ENCODE measurements around the gene NCBP2L.

DNA sequence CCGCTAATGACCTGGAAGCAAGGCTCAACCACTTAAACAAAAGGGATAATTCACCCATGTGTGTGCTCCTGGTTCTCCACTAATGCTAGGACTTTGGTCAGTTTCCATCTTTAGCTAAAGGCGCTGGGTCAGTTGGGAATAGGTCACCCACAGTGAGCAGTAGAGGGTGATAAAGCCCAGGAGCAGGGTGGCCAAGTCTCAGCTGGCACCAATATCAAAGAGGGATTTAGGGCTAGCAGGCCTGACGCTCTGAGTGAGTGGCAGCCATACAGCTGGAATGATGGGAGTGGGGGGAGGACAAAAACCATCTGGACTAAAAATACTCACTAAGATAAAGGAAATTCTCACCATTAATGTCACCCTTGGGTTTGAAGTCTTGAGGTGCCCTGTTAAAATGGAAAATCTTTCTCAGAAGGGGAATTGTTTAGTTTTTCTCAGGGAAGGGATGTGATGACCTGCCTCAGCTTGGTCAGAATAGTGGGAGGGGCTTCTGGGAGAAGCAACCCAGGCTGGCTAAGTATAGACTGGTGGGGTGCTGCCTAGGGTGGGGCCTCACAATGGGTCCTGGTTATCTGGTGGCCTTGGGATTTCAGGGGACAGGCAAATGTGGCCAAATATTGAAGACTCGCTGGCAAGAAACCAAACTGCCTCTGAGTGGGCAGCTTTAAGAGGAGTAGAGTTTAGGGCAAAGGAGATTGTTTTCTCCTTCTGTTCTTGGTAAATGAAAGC lies 49.0 kb upstream of the NCBP2L start:
- TF ChIP-seq, protein P1, sequence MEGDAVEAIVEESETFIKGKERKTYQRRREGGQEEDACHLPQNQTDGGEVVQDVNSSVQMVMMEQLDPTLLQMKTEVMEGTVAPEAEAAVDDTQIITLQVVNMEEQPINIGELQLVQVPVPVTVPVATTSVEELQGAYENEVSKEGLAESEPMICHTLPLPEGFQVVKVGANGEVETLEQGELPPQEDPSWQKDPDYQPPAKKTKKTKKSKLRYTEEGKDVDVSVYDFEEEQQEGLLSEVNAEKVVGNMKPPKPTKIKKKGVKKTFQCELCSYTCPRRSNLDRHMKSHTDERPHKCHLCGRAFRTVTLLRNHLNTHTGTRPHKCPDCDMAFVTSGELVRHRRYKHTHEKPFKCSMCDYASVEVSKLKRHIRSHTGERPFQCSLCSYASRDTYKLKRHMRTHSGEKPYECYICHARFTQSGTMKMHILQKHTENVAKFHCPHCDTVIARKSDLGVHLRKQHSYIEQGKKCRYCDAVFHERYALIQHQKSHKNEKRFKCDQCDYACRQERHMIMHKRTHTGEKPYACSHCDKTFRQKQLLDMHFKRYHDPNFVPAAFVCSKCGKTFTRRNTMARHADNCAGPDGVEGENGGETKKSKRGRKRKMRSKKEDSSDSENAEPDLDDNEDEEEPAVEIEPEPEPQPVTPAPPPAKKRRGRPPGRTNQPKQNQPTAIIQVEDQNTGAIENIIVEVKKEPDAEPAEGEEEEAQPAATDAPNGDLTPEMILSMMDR (IDR thresholded peaks at IDR 0.05; ENCODE audit: low read depth, low read length, poor library complexity, severe bottlenecking), result no peak
- no peak for TF ChIP-seq EZH2phosphoT487 (IDR thresholded peaks at IDR 0.05; ENCODE audit: borderline replicate concordance, low read length)
